ENCODE results near the gene TARBP1. TPM values are rescaled to one million over a fixed set of nuclear protein-coding genes. Genes with fewer than 3 reads are reported as not detected.

TARBP1 gene
- total RNA-seq, 1 donor from 2014 or later: 31.5 TPM

- ATAC-seq (no peak), DNase-seq (ENCODE audit: low spot score) (no peak)
- intact Hi-C loops (cut with DNase I): no loop called here
Measured at GRCh38 chr1:234466945-234467344, 12.0 kb downstream of the TARBP1 start.

DNA sequence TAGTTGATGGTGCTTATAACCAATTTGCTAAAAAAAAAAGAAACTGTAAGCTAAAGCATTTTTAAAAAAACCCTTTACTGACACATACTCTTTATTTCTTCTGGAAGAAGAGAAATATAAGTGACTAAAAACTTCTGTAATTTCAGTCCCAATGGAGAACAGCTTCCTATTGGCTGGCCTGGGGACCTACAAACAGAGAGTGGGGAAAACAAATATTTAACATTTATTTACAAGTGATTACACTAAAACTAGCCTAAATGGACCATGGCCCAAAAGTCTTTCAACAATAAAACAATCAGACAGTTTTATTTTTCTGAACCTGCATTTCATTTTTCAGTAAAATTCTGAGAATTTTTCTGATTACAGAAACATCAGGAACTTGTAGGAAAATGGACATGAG, 15.2 kb downstream of the TARBP1 start:
- intact Hi-C loops (cut with DNase I): no loop called here
- no peak for ATAC-seq

GRCh38 chr1:234460652-234461051, 18.3 kb downstream of the TARBP1 start:
- intact Hi-C loops (cut with DNase I): no loop called here
- DNase-seq (ENCODE audit: low spot score): no peak
- ATAC-seq: no peak

More for the DNA sequence above, 15.2 kb downstream of the TARBP1 start:
- no peak for DNase-seq (ENCODE audit: low spot score)

GRCh38 chr1:234458352-234459017, 20.5 kb downstream of the TARBP1 start:
- ATAC-seq (no peak), DNase-seq (ENCODE audit: low spot score) (no peak)
- intact Hi-C loops (cut with DNase I): no loop called here

DNA sequence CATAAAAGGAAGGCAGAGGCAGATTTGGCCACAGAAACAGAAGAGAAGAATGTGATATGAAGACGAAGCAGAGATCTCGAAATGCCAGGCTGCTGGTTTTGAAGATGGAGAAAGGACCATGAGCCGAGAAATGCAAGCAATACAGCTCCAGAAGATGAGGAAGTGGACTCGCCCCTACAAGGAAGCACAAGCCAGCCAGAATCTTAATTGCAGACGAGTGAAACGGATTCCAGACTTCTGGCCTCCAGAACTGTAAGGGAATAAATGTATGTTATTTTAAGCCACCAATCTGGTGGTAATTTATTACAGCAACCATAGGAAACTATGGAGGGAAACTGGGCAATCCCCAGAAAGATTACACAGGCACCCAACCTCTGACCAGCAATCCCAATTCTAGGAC, 24.1 kb downstream of the TARBP1 start:
- no peak for DNase-seq (ENCODE audit: low spot score)
- ATAC-seq: no peak
- intact Hi-C loops (cut with DNase I): no loop called here

DNA sequence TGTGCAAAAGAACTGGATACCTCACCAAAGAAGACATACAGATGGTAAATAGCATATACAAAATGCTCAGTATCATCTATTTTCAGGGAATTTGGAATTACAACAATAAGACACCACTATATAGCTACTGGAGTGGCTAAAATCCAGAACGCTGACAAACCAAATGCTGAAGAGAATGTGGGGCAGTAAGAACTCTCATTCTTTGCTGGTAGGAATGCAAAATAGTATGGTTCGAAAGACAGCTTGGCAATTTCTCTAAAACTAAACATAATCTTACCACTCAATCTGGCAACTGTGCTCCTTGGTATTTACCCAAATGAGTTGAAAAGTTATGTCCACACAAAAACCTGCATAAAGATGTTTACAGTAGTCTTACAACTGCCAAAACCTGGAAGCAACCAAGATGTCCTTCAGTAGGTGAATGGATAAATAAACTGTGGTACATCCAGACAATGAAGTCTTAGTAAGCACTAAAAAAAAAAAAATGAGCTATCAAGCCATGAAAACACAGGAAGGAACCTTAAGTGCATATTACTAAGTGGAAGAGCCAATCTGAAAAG, 26.5 kb downstream of the TARBP1 start:
- intact Hi-C loops (cut with DNase I): no loop called here
- DNase-seq (ENCODE audit: low spot score) (no peak), ATAC-seq (no peak)

GRCh38 chr1:234440348-234440747, 38.6 kb downstream of the TARBP1 start:
- intact Hi-C loops (cut with DNase I): no loop called here
- no peak for ATAC-seq
- no peak for DNase-seq (ENCODE audit: low spot score)

- ATAC-seq (no peak), DNase-seq (ENCODE audit: low spot score) (no peak)
- intact Hi-C loops (cut with DNase I): no loop called here
Measured at GRCh38 chr1:234438579-234438978, 40.4 kb downstream of the TARBP1 start.

GRCh38 chr1:234437423-234438171, 41.4 kb downstream of the TARBP1 start:
- DNase-seq (ENCODE audit: low spot score) (no peak), ATAC-seq (no peak)
- intact Hi-C loops (cut with DNase I): no loop called here

DNA sequence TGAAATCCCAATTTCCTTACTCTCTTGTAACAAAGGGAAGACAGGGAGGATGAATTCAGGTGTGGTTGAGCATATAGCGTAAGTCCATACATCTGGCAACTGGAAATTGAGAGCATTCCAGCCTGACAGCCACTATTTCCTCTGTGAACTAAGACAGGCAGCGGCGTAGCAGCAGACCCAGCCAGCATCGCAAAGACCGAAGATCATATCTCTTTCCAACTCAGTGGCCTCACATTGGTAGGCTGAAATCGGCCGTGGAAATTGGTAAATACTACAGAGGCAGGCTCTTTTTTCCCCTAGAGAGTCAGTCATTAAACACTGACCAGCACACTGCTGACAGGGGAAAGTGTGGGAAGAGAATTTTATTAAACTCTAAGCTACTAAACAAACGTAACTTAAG, 43.4 kb downstream of the TARBP1 start:
- no peak for DNase-seq (ENCODE audit: low spot score)
- ATAC-seq: no peak
- intact Hi-C loops (cut with DNase I): no loop called here

DNA sequence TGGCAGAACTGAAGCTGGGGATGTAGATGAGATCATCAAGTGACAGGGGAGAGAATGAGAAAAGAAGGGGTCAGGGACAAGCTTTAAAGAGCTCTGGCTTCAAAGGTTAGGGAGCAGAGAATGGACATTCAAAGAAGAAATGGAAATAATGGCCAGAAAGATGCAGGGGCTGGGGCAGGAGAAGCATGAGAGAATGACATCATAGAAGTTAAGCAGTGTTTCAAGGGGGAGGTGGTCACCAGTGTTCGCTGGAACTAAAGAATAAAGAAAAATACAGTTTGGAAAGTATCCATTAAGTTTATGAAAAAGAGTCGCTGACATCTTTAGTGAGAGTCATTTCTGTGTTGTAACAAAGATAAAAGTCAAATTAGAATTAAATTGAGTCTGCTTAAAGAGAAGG, 44.3 kb downstream of the TARBP1 start:
- ATAC-seq (no peak), DNase-seq (ENCODE audit: low spot score) (no peak)
- intact Hi-C loops (cut with DNase I): no loop called here

DNA sequence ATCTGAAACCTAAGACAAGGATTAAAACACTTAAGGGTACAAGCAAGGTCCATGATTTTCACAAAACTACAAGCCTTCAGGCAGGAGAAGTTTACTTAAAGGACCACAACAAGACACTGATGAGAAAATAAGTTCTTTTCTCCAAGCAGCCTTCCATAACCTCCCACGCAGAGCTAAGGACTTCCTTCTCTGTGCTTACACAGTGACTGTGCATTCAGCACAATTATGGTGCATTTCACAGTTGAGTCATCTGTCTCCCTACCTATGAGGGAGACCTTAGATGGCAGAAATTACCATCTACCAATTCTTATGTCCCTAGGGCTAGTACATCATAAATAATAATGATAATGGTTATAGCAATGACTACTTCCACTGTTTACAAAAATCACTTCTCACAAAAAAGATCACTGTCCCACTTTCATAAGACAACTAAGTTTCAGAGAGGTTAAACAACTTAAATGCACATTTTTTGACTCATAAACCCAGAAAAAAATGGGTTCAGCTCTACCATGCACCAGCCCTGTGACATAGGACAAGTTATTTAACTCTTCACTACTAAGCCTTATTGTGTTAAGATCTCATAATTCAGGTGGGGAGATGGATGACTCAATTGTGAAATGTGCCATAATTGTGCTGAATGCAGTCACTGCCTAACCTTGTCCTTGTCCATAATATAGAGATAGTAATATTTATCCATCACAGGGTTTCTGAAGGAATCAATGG, 45.3 kb downstream of the TARBP1 start:
- DNase-seq (ENCODE audit: low spot score) (no peak), ATAC-seq (no peak)
- intact Hi-C loops (cut with DNase I): no loop called here

- no peak for DNase-seq (ENCODE audit: low spot score)
- no peak for ATAC-seq
- intact Hi-C loops (cut with DNase I): no loop called here
Measured at GRCh38 chr1:234431255-234431654, 47.7 kb downstream of the TARBP1 start.

DNA sequence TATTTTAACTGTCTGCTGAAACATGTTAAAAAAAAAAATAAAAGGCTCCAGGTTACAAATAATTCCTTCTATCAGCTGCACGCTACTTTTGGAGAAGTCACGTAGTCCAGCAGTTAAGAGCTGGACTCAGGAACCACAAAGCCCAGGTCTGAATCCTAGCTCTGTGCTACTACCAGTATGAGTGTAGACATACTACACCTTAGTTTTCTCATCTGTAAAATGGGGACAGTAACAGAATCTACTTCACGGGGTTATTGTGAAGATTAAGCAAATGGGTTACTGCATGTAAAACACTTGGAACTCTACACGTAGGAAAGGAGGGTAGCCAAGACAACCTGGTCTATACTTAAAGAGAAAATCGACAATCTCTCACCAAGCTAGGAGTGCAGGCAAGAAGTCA, 48.3 kb downstream of the TARBP1 start:
- intact Hi-C loops (cut with DNase I): no loop called here
- ATAC-seq (no peak), DNase-seq (ENCODE audit: low spot score) (no peak)

GRCh38 chr1:234429434-234429806, 49.6 kb downstream of the TARBP1 start:
- intact Hi-C loops (cut with DNase I): no loop called here
- DNase-seq (ENCODE audit: low spot score): no peak
- ATAC-seq: no peak

DNA sequence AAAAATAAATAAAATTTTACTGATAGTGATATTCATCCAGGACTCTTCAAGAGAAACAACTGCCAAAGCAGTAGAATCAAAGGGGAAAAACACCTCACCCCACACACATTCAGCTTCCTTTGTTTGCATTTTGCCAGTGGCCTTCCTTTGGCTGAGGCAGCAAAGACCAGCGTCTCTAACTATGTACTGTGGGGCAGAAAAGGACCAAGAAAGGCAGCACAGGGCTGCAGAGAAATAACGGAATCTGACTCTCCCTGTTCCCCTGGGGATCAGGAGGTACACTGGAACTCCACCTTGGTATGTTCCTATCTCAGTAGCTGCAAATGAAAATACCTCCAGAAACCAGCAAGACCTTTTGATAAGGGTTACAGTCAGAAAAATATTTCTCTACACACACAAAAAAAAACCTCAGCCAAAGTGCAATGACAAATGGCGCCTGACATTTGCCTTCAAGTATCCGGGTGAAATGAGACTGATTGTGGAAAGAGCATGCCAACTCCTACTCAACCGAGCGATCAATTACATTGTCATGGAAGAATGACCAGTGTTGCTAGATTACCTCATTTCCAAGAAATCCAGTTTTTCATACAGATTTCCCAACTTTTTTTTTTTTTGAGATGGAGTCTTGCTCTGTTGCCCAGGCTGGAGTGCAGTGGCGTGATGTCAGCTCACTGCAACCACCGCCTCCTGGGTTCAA, 50.9 kb downstream of the TARBP1 start:
- ATAC-seq: no peak
- intact Hi-C loops (cut with DNase I): no loop called here
- no peak for DNase-seq (ENCODE audit: low spot score)

GRCh38 chr1:234413990-234414389, 65.0 kb downstream of the TARBP1 start:
- intact Hi-C loops (cut with DNase I): no loop called here
- ATAC-seq: no peak

DNA sequence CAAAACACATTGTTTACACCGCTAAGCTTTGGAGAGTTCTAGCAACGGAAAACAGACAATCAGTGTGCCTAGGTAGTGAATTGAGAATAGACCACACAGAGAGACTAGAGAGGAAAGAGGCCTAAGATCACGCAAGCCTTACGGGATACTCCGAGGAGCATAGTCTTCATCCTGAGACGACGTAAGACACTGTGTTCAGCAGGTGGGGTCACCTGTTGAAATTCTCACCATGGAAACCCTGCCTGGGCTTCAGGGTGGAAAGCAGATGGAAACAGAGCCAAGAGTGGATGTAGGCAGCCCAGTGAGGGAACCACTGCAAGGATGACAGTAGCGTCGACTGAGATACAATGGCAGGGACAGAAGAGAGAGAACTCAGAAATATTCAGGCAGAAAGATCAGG, 65.5 kb downstream of the TARBP1 start:
- DNase-seq (ENCODE audit: low spot score): no peak
- ATAC-seq: no peak
- intact Hi-C loops (cut with DNase I): no loop called here

More at GRCh38 chr1:234413990-234414389, 65.0 kb downstream of the TARBP1 start:
- no peak for DNase-seq (ENCODE audit: low spot score)

DNA sequence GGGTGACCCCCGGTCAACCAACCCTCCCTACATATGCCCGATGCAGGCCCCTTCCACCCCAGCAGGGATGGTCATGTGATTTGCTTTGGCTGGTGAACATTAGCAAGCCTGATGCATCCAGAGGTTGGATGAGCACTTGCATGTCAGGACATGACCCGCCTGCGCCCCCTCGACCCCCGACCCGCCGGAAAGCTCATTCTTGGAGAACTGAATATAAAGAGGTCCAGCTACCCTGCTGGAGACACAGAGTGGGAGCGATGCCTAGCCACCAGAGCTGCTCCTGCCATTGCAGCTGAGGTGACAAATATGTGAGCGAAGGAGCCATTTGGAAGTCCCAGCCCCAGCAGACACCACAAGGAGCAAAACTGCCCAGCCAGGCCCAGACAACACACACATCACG, 66.1 kb downstream of the TARBP1 start:
- DNase-seq (ENCODE audit: low spot score): no peak

More for the DNA sequence above, 66.1 kb downstream of the TARBP1 start:
- no peak for ATAC-seq
- intact Hi-C loops (cut with DNase I): no loop called here
